CD8-positive, alpha-beta memory T cell (primary cell): ENCODE data around the gene FAM107B. TPM values are rescaled to one million over a fixed set of nuclear protein-coding genes. Genes with fewer than 3 reads are reported as not detected.

Source experiments
- CTCF ChIA-PET: fragments of 350-600 bp; sonication (Branson Sonifier 250); formaldehyde crosslinking; loops from one replicate; lab custom pipeline; 2021; ENCODE audit warnings: antibody characterized with exemption; lab: Charles Lee
- POLR2A ChIA-PET: fragments of 350-600 bp; sonication (Branson Sonifier 250); formaldehyde crosslinking; loops from one replicate; lab custom pipeline; 2021; ENCODE audit warnings: antibody characterized with exemption; lab: Charles Lee
- DNase-seq, 5 donors: peaks; one replicate each; pipeline versions ENCODE4 v3.0.0 to v3.0.0-alpha.2; 2020 to 2022; ENCODE audit warnings: mixed read lengths in 1 of 5
- H3K27ac ChIP-seq: one replicate; pipeline ENCODE4 v1.7.0; 2013; ENCODE audit warnings: low read depth, mild to moderate bottlenecking, low read length, moderate library complexity
- H3K27me3 ChIP-seq: 2 replicates; pipeline ENCODE4 v1.7.0; 2013; ENCODE audit warnings: low read length, mild to moderate bottlenecking; ENCODE audit not compliant: insufficient read depth, poor library complexity, severe bottlenecking
- H3K36me3 ChIP-seq: 2 replicates; pipeline ENCODE4 v1.7.0; 2013; ENCODE audit warnings: mild to moderate bottlenecking, low read length, moderate library complexity; ENCODE audit not compliant: insufficient read depth
- H3K4me1 ChIP-seq: 2 replicates; pipeline ENCODE4 v1.7.0; 2013; ENCODE audit warnings: mild to moderate bottlenecking, low read length, moderate library complexity; ENCODE audit not compliant: insufficient read depth
- H3K4me3 ChIP-seq: 2 replicates; pipeline ENCODE4 v1.7.0; 2013; ENCODE audit warnings: mild to moderate bottlenecking, low read length
- H3K9me3 ChIP-seq: 2 replicates; pipeline ENCODE4 v1.7.0; 2013; ENCODE audit warnings: mild to moderate bottlenecking, low read length
- H3K27ac Mint-ChIP-seq, 8 donors: one replicate each; pipeline ENCODE4 v1.8.0; 2020 to 2021; ENCODE audit warnings: mixed read lengths in 8 of 8, mild to moderate bottlenecking in 6 of 8, inconsistent platforms in 3 of 8, moderate library complexity in 3 of 8
- H3K27me3 Mint-ChIP-seq, 2 donors: one replicate each; pipeline ENCODE4 v1.8.0; 2020 to 2021; ENCODE audit warnings: mixed read lengths in 2 of 2, mild to moderate bottlenecking in 1 of 2, moderate library complexity in 1 of 2
- H3K36me3 Mint-ChIP-seq, 3 donors: one replicate each; pipeline ENCODE4 v1.8.0; 2020 to 2021; ENCODE audit warnings: mixed read lengths in 3 of 3, inconsistent platforms in 1 of 3, mild to moderate bottlenecking in 1 of 3
- H3K4me1 Mint-ChIP-seq, 3 donors: one replicate each; pipeline ENCODE4 v1.8.0; 2020 to 2021; ENCODE audit warnings: mixed read lengths in 3 of 3, inconsistent platforms in 1 of 3, mild to moderate bottlenecking in 1 of 3
- H3K4me3 Mint-ChIP-seq, 7 donors: one replicate each; pipeline ENCODE4 v1.8.0; 2020 to 2021; ENCODE audit warnings: mixed read lengths in 7 of 7, mild to moderate bottlenecking in 6 of 7, moderate library complexity in 4 of 7, inconsistent platforms in 2 of 7
- H3K9me3 Mint-ChIP-seq, 5 donors: one replicate each; pipeline ENCODE4 v1.8.0; 2020 to 2022; ENCODE audit warnings: mixed read lengths in 5 of 5, mild to moderate bottlenecking in 3 of 5, moderate library complexity in 2 of 5, inconsistent platforms in 1 of 5
- polyA plus RNA-seq: library from polyadenylated mRNA; unstranded; fragments of 300-500 nt; fragmentation: Illumina TruSeq; gene quantifications from one replicate; pipeline ENCODE4 v1.2.3, GENCODE V29; 2021
- total RNA-seq, 2 experiments: library from RNA; stranded (reverse); gene quantifications; one replicate each; pipeline ENCODE4 v1.2.3, GENCODE V29; 2021

FAM107B gene
- total and polyA plus RNA-seq, 3 experiments from 2014 or later: 138 to 316 (median 143) TPM

DNA sequence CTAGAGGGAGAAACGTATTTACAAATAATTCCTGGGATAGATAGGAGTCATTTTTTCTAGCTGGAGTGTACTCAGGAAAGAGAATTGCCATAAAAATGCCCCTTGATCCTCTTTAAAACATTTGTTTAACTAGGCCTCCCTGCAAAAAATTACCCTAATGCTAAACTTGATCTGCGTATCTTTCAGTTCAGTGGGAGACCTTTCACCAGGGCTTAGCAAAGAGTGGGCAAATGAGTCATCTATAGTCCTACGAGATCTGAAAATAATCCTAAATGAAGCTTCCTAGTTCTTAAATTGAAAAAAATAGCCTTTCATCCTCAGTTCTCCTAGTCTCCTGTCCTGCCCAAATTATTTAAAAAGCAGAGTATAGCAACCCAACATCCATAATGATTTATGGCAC is 245.3 kb downstream of the FAM107B start:
- H3K36me3 ChIP-seq: peaks cover 26% of the 10 kb centered on the region
- ChIA-PET POLR2A (interaction anchor here (0.9 kb wide), 1 partner anchor 14 kb away, joined by 7 read pairs; no protein-coding TSS in a partner anchor), CTCF (interaction anchor here (0.9 to 1.9 kb wide), 5 partner anchors 14 to 32 kb away, joined by 3 to 9 read pairs (median 3); no protein-coding TSS in a partner anchor)
- Mint-ChIP-seq H3K4me3 (peak overlapping the region in 2 of 7 donors; percentile 2 to 24), H3K4me1 (peaks cover 84 to 96% (median 93%) of the 10 kb centered on the region in 3 donors), H3K27ac (peak overlapping the region in 6 of 8 donors; percentile 1 to 66 (median 23)), H3K27me3 (no peaks in the 10 kb centered on the region), H3K36me3 (peaks cover 7 to 87% (median 34%) of the 10 kb centered on the region in 3 donors), H3K9me3 (no peaks in the 10 kb centered on the region)
- no peak overlapping the region for H3K27ac ChIP-seq
- no peaks in the 10 kb centered on the region for H3K27me3 ChIP-seq
- no peaks in the 10 kb centered on the region for H3K9me3 ChIP-seq
- no peak for DNase-seq
- H3K4me3 ChIP-seq: no peak overlapping the region
- H3K4me1 ChIP-seq: peaks cover 68% of the 10 kb centered on the region

DNA sequence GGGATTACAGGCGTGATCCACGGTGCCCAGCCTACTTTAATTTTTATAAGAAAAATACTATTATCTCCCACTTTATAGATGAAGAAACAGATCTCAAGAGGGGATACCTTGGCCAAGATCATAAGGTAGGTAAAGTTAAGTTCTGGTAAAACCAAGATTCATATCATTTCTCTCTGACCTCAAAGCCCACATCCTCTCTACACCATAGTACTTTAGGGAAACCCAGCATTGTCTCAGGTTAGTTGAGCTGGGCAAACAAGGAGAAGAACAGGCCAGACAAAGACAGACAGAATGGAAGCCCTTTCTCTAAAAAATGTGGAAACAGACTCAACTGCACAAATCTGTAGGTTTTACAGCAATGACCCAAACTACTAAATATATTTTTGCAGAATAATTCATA is 246.2 kb downstream of the FAM107B start:
- H3K27me3 Mint-ChIP-seq: no peaks in the 10 kb centered on the region
- peaks cover 83 to 94% (median 86%) of the 10 kb centered on the region in 3 donors for H3K4me1 Mint-ChIP-seq
- H3K4me3 ChIP-seq: no peak overlapping the region
- H3K4me3 Mint-ChIP-seq: peak overlapping the region in 6 of 7 donors; percentile 14 to 54 (median 46)
- DNase-seq: peak in 2 of 5 donors; percentile 49 to 59
- H3K9me3 Mint-ChIP-seq: no peaks in the 10 kb centered on the region
- peak overlapping the region in 7 of 8 donors; percentile 1 to 66 (median 45) for H3K27ac Mint-ChIP-seq
- no peaks in the 10 kb centered on the region for H3K9me3 ChIP-seq
- H3K4me1 ChIP-seq: peaks cover 66% of the 10 kb centered on the region
- POLR2A ChIA-PET: interaction anchor here (0.9 to 1.0 kb wide), 2 partner anchors 9 to 15 kb away, joined by 4 to 7 read pairs; no protein-coding TSS in a partner anchor
- peaks cover 7 to 84% (median 28%) of the 10 kb centered on the region in 3 donors for H3K36me3 Mint-ChIP-seq
- CTCF ChIA-PET: interaction anchor here (0.7 to 1.9 kb wide), 6 partner anchors 15 to 55 kb away, joined by 3 to 9 read pairs (median 3); no protein-coding TSS in a partner anchor
- peaks cover 22% of the 10 kb centered on the region for H3K36me3 ChIP-seq
- no peaks in the 10 kb centered on the region for H3K27me3 ChIP-seq
- H3K27ac ChIP-seq: no peak overlapping the region

DNA sequence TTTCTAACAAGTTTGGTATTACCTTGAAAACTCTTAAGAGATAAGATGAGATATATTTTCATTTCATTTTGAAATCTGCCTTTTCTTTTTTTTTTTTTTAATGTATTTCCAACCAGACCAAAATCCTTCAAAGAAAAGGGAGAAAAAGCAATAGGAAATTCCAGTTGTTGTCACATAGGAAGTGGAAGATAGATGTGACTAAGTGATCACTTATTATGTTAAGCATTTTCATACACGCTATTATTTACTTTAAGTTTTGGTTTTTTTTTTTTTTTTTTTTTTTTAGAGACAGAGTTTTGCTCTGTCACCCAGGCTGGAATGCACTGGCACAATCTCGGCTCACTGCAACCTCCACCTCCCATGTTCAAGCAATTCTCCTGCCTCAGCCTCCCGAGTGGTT is 246.8 kb downstream of the FAM107B start:
- H3K4me1 ChIP-seq: peaks cover 61% of the 10 kb centered on the region
- peaks cover 21% of the 10 kb centered on the region for H3K36me3 ChIP-seq
- no peak overlapping the region for H3K4me3 ChIP-seq
- peak overlapping the region in 6 of 8 donors; percentile 10 to 66 (median 40) for H3K27ac Mint-ChIP-seq
- no peaks in the 10 kb centered on the region for H3K27me3 Mint-ChIP-seq
- H3K36me3 Mint-ChIP-seq: peaks cover 7 to 84% (median 26%) of the 10 kb centered on the region in 3 donors
- ChIA-PET POLR2A (interaction anchor here (1.0 kb wide), 1 partner anchor 10 kb away, joined by 4 read pairs; no protein-coding TSS in a partner anchor), CTCF (interaction anchor here (1.9 kb wide), 1 partner anchor 16 kb away, joined by 9 read pairs; no protein-coding TSS in a partner anchor)
- no peak for DNase-seq
- H3K4me1 Mint-ChIP-seq: peaks cover 83 to 94% (median 86%) of the 10 kb centered on the region in 3 donors
- no peaks in the 10 kb centered on the region for H3K9me3 ChIP-seq
- H3K9me3 Mint-ChIP-seq: no peaks in the 10 kb centered on the region
- H3K4me3 Mint-ChIP-seq: peak overlapping the region in 5 of 7 donors; percentile 14 to 54 (median 20)
- no peak overlapping the region for H3K27ac ChIP-seq
- no peaks in the 10 kb centered on the region for H3K27me3 ChIP-seq

DNA sequence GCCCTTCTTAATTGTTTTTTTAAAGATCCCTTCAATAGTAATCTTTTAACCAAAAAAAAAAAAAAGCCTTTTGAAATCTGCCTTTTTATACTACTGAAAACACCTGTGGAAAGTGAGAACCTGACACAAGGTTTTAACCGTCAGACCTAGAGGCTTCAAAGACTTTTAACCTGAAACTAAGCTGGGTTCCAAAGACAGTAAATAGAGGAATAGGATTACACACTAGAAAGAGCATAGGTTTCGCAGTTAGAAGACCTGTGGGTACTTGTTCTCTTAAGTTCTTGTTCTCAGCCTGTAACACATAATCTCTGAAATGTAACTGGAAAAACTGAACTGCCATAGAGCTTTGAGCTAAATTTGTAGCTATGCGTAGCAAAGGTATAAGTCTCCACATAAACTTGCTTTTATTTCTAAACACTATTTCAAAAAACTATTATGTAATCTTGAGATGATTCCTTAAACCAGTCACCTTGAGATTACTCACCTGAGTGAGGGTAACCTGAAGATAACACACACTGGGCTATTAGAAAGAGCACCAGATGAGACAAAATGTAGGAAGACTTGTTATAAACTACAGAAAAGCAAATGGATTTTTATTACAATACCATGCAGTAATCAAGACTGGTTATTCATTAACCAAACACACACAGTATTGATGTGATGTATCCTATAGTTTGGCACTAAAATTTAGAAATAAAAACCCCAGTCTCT is 247.4 kb downstream of the FAM107B start:
- Histone ChIP-seq H3K4me1 (peaks cover 55% of the 10 kb centered on the region), H3K9me3 (no peaks in the 10 kb centered on the region), H3K36me3 (peaks cover 16% of the 10 kb centered on the region), H3K27ac (no peak overlapping the region), H3K27me3 (no peaks in the 10 kb centered on the region), H3K4me3 (no peak overlapping the region)
- peaks cover 7 to 82% (median 22%) of the 10 kb centered on the region in 3 donors for H3K36me3 Mint-ChIP-seq
- peak overlapping the region in 6 of 8 donors; percentile 25 to 66 (median 34) for H3K27ac Mint-ChIP-seq
- ChIA-PET POLR2A (no interaction called here), CTCF (no interaction called here)
- no peak for DNase-seq
- H3K4me3 Mint-ChIP-seq: peak overlapping the region in 1 of 7 donors; percentile 3
- H3K4me1 Mint-ChIP-seq: peaks cover 76 to 90% (median 81%) of the 10 kb centered on the region in 3 donors
- H3K27me3 Mint-ChIP-seq: no peaks in the 10 kb centered on the region
- H3K9me3 Mint-ChIP-seq: no peaks in the 10 kb centered on the region

DNA sequence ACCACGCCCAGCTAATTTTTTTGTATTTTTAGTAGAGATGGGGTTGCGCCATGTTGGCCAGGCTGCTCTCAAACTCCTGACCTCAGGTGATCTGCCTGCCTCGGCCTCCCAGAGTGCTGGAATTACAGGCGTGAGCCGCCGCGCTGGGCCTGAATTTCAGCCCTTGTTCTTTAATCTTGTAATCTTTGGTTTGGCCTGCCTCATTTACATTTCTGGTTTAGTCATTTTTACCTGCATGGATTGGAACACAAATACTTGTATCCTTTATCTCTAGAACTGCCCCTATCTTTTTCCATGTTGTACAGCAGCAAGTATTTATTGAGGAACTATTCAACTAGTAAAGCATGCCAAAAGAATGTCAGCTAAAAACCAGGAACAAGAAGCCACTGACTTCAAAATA is 248.4 kb downstream of the FAM107B start:
- Mint-ChIP-seq H3K27me3 (no peaks in the 10 kb centered on the region), H3K36me3 (peaks cover 7 to 83% (median 28%) of the 10 kb centered on the region in 3 donors), H3K27ac (peak overlapping the region in 3 of 8 donors; percentile 27 to 51 (median 42)), H3K9me3 (no peaks in the 10 kb centered on the region), H3K4me1 (peaks cover 74 to 91% (median 79%) of the 10 kb centered on the region in 3 donors), H3K4me3 (peak overlapping the region in 1 of 7 donors; percentile 13)
- H3K27me3 ChIP-seq: no peaks in the 10 kb centered on the region
- H3K27ac ChIP-seq: no peak overlapping the region
- ChIA-PET CTCF (no interaction called here), POLR2A (no interaction called here)
- H3K9me3 ChIP-seq: no peaks in the 10 kb centered on the region
- peaks cover 49% of the 10 kb centered on the region for H3K4me1 ChIP-seq
- DNase-seq: no peak
- H3K4me3 ChIP-seq: no peak overlapping the region
- peaks cover 21% of the 10 kb centered on the region for H3K36me3 ChIP-seq

DNA sequence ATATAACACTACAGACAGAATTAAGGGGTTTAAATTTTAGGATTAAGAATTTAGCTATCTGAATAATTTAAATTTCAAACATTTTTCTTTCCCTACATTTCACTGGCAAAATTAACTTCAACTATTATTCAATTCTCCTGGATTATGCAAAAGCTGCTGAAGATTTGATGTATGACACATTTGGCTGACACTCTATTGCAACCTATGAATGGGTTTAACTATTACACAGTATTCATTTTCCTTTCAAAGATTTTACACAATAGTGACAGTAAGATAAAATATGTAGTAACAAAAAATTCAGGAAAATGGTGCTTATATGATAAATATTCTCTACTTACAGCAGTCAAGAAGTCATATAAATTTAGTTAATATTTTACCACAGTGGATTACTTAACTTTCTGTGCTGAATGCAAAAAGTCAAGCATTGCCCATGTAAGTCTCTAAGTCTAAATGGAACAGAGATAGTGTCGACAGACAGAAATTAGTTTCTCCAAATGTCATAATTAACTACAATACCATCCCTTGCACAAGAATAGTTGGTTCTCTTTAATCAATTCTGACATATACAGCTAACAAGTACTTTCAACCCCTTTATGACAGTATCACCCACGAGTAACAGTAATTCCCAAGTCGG is 249.9 kb downstream of the FAM107B start:
- Histone ChIP-seq H3K4me3 (no peak overlapping the region), H3K27me3 (no peaks in the 10 kb centered on the region), H3K4me1 (peaks cover 34% of the 10 kb centered on the region), H3K36me3 (peaks cover 36% of the 10 kb centered on the region), H3K9me3 (no peaks in the 10 kb centered on the region), H3K27ac (no peak overlapping the region)
- no peaks in the 10 kb centered on the region for H3K9me3 Mint-ChIP-seq
- no peak for DNase-seq
- peak overlapping the region in 6 of 8 donors; percentile 3 to 38 (median 22) for H3K27ac Mint-ChIP-seq
- POLR2A ChIA-PET: no interaction called here
- peak overlapping the region in 1 of 7 donors; percentile 35 for H3K4me3 Mint-ChIP-seq
- CTCF ChIA-PET: interaction anchor here (0.6 to 1.2 kb wide), 2 partner anchors 110 to 172 kb away, joined by 3 read pairs; no protein-coding TSS in a partner anchor
- H3K4me1 Mint-ChIP-seq: peaks cover 64 to 83% (median 65%) of the 10 kb centered on the region in 3 donors
- H3K36me3 Mint-ChIP-seq: peaks cover 7 to 85% (median 27%) of the 10 kb centered on the region in 3 donors
- no peaks in the 10 kb centered on the region for H3K27me3 Mint-ChIP-seq

DNA sequence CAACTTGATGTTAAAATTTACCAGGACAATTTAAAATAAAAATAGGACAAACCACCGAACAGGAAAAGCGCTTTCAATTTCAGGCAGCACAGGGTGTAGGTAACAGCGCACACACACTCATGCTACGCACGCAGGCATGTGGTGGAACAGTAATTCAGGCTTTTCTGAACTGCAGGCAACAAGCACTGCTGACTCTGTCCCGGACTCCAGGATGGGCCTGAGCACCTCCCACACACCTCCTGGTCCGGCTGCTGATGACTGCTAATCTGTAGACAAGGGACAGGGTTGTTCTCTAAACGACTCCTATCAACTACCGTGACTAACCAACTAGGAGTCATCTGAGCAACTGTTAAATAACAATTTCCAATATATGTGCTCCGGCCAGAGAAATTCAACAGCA is 251.4 kb downstream of the FAM107B start:
- Mint-ChIP-seq H3K36me3 (peaks cover 7 to 84% (median 28%) of the 10 kb centered on the region in 3 donors), H3K4me3 (peak overlapping the region in 5 of 7 donors; percentile 15 to 70 (median 24)), H3K4me1 (peaks cover 52 to 78% (median 54%) of the 10 kb centered on the region in 3 donors), H3K9me3 (no peaks in the 10 kb centered on the region), H3K27ac (peak overlapping the region; percentile 47 to 93 (median 82)), H3K27me3 (no peaks in the 10 kb centered on the region)
- no peak overlapping the region for H3K27ac ChIP-seq
- H3K9me3 ChIP-seq: no peaks in the 10 kb centered on the region
- no peaks in the 10 kb centered on the region for H3K27me3 ChIP-seq
- no peak overlapping the region for H3K4me3 ChIP-seq
- no peak for DNase-seq
- peaks cover 35% of the 10 kb centered on the region for H3K36me3 ChIP-seq
- H3K4me1 ChIP-seq: peaks cover 19% of the 10 kb centered on the region
- ChIA-PET POLR2A (interaction anchor here (0.6 kb wide), 3 partner anchors 32 to 644 kb away, joined by 3 to 4 read pairs (median 3); no protein-coding TSS in a partner anchor), CTCF (no interaction called here)
